Measurements from ENCODE around the gene CCDC92.

DNA sequence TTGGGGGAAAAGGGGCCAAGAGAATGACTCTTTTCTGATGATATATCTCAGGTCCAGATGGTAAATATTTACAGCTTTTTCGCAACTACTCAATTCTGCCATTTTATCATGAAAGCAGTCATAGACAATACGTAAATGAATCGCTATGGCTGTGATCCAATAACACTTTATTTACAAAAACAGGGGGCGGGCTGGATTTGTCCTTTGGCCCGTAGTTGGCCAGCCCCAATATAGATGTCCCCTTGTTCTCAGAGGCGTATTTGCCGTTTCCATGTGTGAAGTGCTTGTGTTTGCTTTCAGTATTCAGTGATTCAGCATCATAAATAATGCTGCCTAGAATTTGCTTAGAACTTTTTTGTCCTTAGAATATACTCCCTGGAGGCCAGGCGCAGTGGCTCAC is 77.2 kb downstream of the CCDC92 start:
- TF ChIP-seq, protein P1, sequence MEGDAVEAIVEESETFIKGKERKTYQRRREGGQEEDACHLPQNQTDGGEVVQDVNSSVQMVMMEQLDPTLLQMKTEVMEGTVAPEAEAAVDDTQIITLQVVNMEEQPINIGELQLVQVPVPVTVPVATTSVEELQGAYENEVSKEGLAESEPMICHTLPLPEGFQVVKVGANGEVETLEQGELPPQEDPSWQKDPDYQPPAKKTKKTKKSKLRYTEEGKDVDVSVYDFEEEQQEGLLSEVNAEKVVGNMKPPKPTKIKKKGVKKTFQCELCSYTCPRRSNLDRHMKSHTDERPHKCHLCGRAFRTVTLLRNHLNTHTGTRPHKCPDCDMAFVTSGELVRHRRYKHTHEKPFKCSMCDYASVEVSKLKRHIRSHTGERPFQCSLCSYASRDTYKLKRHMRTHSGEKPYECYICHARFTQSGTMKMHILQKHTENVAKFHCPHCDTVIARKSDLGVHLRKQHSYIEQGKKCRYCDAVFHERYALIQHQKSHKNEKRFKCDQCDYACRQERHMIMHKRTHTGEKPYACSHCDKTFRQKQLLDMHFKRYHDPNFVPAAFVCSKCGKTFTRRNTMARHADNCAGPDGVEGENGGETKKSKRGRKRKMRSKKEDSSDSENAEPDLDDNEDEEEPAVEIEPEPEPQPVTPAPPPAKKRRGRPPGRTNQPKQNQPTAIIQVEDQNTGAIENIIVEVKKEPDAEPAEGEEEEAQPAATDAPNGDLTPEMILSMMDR (IDR thresholded peaks at IDR 0.05; ENCODE audit: poor library complexity, severe bottlenecking) = no peak
- TF ChIP-seq RAD21 (conservative IDR thresholded peaks at IDR 0.05) (no peak), TAF1 (IDR thresholded peaks at IDR 0.05; ENCODE audit: low read depth) (no peak), EZH2 (IDR thresholded peaks at IDR 0.05; ENCODE audit: borderline replicate concordance, insufficient read depth, low read length, poor library complexity, severe bottlenecking) (no peak), SMC3 (conservative IDR thresholded peaks at IDR 0.05; ENCODE audit: poor library complexity) (no peak), POLR2AphosphoS5 (IDR thresholded peaks at IDR 0.05) (no peak)
- TF ChIP-seq, protein P2, sequence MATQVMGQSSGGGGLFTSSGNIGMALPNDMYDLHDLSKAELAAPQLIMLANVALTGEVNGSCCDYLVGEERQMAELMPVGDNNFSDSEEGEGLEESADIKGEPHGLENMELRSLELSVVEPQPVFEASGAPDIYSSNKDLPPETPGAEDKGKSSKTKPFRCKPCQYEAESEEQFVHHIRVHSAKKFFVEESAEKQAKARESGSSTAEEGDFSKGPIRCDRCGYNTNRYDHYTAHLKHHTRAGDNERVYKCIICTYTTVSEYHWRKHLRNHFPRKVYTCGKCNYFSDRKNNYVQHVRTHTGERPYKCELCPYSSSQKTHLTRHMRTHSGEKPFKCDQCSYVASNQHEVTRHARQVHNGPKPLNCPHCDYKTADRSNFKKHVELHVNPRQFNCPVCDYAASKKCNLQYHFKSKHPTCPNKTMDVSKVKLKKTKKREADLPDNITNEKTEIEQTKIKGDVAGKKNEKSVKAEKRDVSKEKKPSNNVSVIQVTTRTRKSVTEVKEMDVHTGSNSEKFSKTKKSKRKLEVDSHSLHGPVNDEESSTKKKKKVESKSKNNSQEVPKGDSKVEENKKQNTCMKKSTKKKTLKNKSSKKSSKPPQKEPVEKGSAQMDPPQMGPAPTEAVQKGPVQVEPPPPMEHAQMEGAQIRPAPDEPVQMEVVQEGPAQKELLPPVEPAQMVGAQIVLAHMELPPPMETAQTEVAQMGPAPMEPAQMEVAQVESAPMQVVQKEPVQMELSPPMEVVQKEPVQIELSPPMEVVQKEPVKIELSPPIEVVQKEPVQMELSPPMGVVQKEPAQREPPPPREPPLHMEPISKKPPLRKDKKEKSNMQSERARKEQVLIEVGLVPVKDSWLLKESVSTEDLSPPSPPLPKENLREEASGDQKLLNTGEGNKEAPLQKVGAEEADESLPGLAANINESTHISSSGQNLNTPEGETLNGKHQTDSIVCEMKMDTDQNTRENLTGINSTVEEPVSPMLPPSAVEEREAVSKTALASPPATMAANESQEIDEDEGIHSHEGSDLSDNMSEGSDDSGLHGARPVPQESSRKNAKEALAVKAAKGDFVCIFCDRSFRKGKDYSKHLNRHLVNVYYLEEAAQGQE (IDR thresholded peaks at IDR 0.05; ENCODE audit: borderline replicate concordance) = no peak
